Measurements from ENCODE around the gene FHIT.

GRCh38 chr3:59802045-59802444 lies 1449.2 kb downstream of the FHIT start:
- TF ChIP-seq CTCF (IDR thresholded peaks at IDR 0.05) (no peak), POLR2A (IDR thresholded peaks at IDR 0.05) (no peak), EP300 (IDR thresholded peaks at IDR 0.05) (no peak), POLR2AphosphoS5 (IDR thresholded peaks at IDR 0.05) (no peak)
